ENCODE data around the gene CPTP. TPM values are rescaled to one million over a fixed set of nuclear protein-coding genes. Genes with fewer than 3 reads are reported as not detected.

The CPTP gene
- total RNA-seq, 2 donors from 2014 or later: 14.3 to 15.7 TPM

- Mint-ChIP-seq H3K4me1 (peaks cover 3% of the 10 kb centered on the region), H3K4me3 (no peak overlapping the region), H3K27me3 (no peaks in the 10 kb centered on the region), H3K27ac (no peak overlapping the region), H3K36me3 (ENCODE audit: low read depth) (no peaks in the 10 kb centered on the region)
- DNase-seq: no peak
- no peak for ATAC-seq
- no peaks in the 10 kb centered on the region for H3K9me3 ChIP-seq (ENCODE audit: control insufficient read depth, low read length, poor library complexity, severe bottlenecking)
These were observed 10.7 kb downstream of the CPTP start for GRCh38 chr1:1335283-1335682.

- no peak overlapping the region for H3K27ac Mint-ChIP-seq
- peaks cover 3% of the 10 kb centered on the region for H3K4me1 Mint-ChIP-seq
- H3K36me3 Mint-ChIP-seq (ENCODE audit: low read depth): no peaks in the 10 kb centered on the region
- DNase-seq (no peak), ATAC-seq (no peak)
- H3K27me3 Mint-ChIP-seq: no peaks in the 10 kb centered on the region
- no peak overlapping the region for H3K4me3 Mint-ChIP-seq
- H3K9me3 ChIP-seq (ENCODE audit: control insufficient read depth, low read length, poor library complexity, severe bottlenecking): no peaks in the 10 kb centered on the region
These were observed 11.2 kb downstream of the CPTP start for GRCh38 chr1:1335792-1336248.

- H3K27me3 Mint-ChIP-seq: no peaks in the 10 kb centered on the region
- no peaks in the 10 kb centered on the region for H3K36me3 Mint-ChIP-seq (ENCODE audit: low read depth)
- H3K27ac Mint-ChIP-seq: no peak overlapping the region
- peaks cover 3% of the 10 kb centered on the region for H3K4me1 Mint-ChIP-seq
- H3K9me3 ChIP-seq (ENCODE audit: control insufficient read depth, low read length, poor library complexity, severe bottlenecking): no peaks in the 10 kb centered on the region
- H3K4me3 Mint-ChIP-seq: no peak overlapping the region
- ATAC-seq (no peak), DNase-seq (no peak)
These were observed 11.8 kb downstream of the CPTP start for GRCh38 chr1:1336446-1336845.

- Mint-ChIP-seq H3K27me3 (no peaks in the 10 kb centered on the region), H3K4me3 (no peak overlapping the region), H3K27ac (no peak overlapping the region), H3K36me3 (ENCODE audit: low read depth) (no peaks in the 10 kb centered on the region), H3K4me1 (peaks cover 3% of the 10 kb centered on the region)
- ATAC-seq (no peak), DNase-seq (no peak)
- no peaks in the 10 kb centered on the region for H3K9me3 ChIP-seq (ENCODE audit: control insufficient read depth, low read length, poor library complexity, severe bottlenecking)
These were observed 12.6 kb downstream of the CPTP start for GRCh38 chr1:1336931-1337792.

- Mint-ChIP-seq H3K27me3 (no peaks in the 10 kb centered on the region), H3K27ac (no peak overlapping the region), H3K36me3 (ENCODE audit: low read depth) (no peaks in the 10 kb centered on the region), H3K4me3 (no peak overlapping the region), H3K4me1 (peaks cover 4% of the 10 kb centered on the region)
- no peak for DNase-seq
- peak; percentile 74 for ATAC-seq
- no peaks in the 10 kb centered on the region for H3K9me3 ChIP-seq (ENCODE audit: control insufficient read depth, low read length, poor library complexity, severe bottlenecking)
These were observed 13.2 kb downstream of the CPTP start for GRCh38 chr1:1337793-1338147.

- Mint-ChIP-seq H3K27me3 (no peaks in the 10 kb centered on the region), H3K27ac (no peak overlapping the region), H3K36me3 (ENCODE audit: low read depth) (no peaks in the 10 kb centered on the region), H3K4me1 (peaks cover 5% of the 10 kb centered on the region), H3K4me3 (no peak overlapping the region)
- no peak for DNase-seq
- no peak for ATAC-seq
- H3K9me3 ChIP-seq (ENCODE audit: control insufficient read depth, low read length, poor library complexity, severe bottlenecking): no peaks in the 10 kb centered on the region
These were observed 13.7 kb downstream of the CPTP start for GRCh38 chr1:1338278-1338677.

- Mint-ChIP-seq H3K36me3 (ENCODE audit: low read depth) (no peaks in the 10 kb centered on the region), H3K27ac (no peak overlapping the region), H3K27me3 (no peaks in the 10 kb centered on the region), H3K4me3 (no peak overlapping the region), H3K4me1 (peaks cover 2% of the 10 kb centered on the region)
- DNase-seq (no peak), ATAC-seq (no peak)
- no peaks in the 10 kb centered on the region for H3K9me3 ChIP-seq (ENCODE audit: control insufficient read depth, low read length, poor library complexity, severe bottlenecking)
These were observed 15.6 kb downstream of the CPTP start for GRCh38 chr1:1340185-1340584.

- Mint-ChIP-seq H3K27ac (no peak overlapping the region), H3K36me3 (ENCODE audit: low read depth) (no peaks in the 10 kb centered on the region), H3K4me1 (peaks cover 2% of the 10 kb centered on the region), H3K27me3 (no peaks in the 10 kb centered on the region), H3K4me3 (no peak overlapping the region)
- H3K9me3 ChIP-seq (ENCODE audit: control insufficient read depth, low read length, poor library complexity, severe bottlenecking): no peaks in the 10 kb centered on the region
- DNase-seq (no peak), ATAC-seq (no peak)
These were observed 16.4 kb downstream of the CPTP start for GRCh38 chr1:1340791-1341548.

GRCh38 chr1:1341549-1342021 is 17.0 kb downstream of the CPTP start:
- DNase-seq (no peak), ATAC-seq (no peak)
- no peak overlapping the region for H3K4me3 Mint-ChIP-seq
- no peaks in the 10 kb centered on the region for H3K9me3 ChIP-seq (ENCODE audit: control insufficient read depth, low read length, poor library complexity, severe bottlenecking)
- peaks cover 2% of the 10 kb centered on the region for H3K4me1 Mint-ChIP-seq
- no peaks in the 10 kb centered on the region for H3K36me3 Mint-ChIP-seq (ENCODE audit: low read depth)
- H3K27me3 Mint-ChIP-seq: no peaks in the 10 kb centered on the region
- H3K27ac Mint-ChIP-seq: no peak overlapping the region

- no peak overlapping the region for H3K4me3 Mint-ChIP-seq
- no peaks in the 10 kb centered on the region for H3K36me3 Mint-ChIP-seq (ENCODE audit: low read depth)
- H3K27me3 Mint-ChIP-seq: no peaks in the 10 kb centered on the region
- peaks cover 5% of the 10 kb centered on the region for H3K4me1 Mint-ChIP-seq
- peak overlapping the region; percentile 14 for H3K27ac Mint-ChIP-seq
- no peak for ATAC-seq
- no peak for DNase-seq
- H3K9me3 ChIP-seq (ENCODE audit: control insufficient read depth, low read length, poor library complexity, severe bottlenecking): no peaks in the 10 kb centered on the region
These were observed 17.5 kb downstream of the CPTP start for GRCh38 chr1:1342061-1342562.

- Mint-ChIP-seq H3K4me1 (peaks cover 6% of the 10 kb centered on the region), H3K27ac (peak overlapping the region; percentile 14), H3K27me3 (no peaks in the 10 kb centered on the region), H3K36me3 (ENCODE audit: low read depth) (no peaks in the 10 kb centered on the region), H3K4me3 (no peak overlapping the region)
- DNase-seq: no peak
- no peak for ATAC-seq
- H3K9me3 ChIP-seq (ENCODE audit: control insufficient read depth, low read length, poor library complexity, severe bottlenecking): no peaks in the 10 kb centered on the region
These were observed 18.0 kb downstream of the CPTP start for GRCh38 chr1:1342584-1343115.

- no peaks in the 10 kb centered on the region for H3K36me3 Mint-ChIP-seq (ENCODE audit: low read depth)
- peaks cover 6% of the 10 kb centered on the region for H3K4me1 Mint-ChIP-seq
- no peak for DNase-seq
- no peak for ATAC-seq
- no peaks in the 10 kb centered on the region for H3K27me3 Mint-ChIP-seq
- no peak overlapping the region for H3K27ac Mint-ChIP-seq
- no peaks in the 10 kb centered on the region for H3K9me3 ChIP-seq (ENCODE audit: control insufficient read depth, low read length, poor library complexity, severe bottlenecking)
- H3K4me3 Mint-ChIP-seq: no peak overlapping the region
These were observed 19.3 kb downstream of the CPTP start for GRCh38 chr1:1343811-1344421.

Data from T-helper 17 cell (primary cell).